ENCODE results near the gene ZNF708.
"Not testable (repeated sequence)": the region's sequence is repeated elsewhere in the genome, so short reads cannot be mapped to it uniquely, and the experiment has no call there.

The ZNF708 gene

DNA sequence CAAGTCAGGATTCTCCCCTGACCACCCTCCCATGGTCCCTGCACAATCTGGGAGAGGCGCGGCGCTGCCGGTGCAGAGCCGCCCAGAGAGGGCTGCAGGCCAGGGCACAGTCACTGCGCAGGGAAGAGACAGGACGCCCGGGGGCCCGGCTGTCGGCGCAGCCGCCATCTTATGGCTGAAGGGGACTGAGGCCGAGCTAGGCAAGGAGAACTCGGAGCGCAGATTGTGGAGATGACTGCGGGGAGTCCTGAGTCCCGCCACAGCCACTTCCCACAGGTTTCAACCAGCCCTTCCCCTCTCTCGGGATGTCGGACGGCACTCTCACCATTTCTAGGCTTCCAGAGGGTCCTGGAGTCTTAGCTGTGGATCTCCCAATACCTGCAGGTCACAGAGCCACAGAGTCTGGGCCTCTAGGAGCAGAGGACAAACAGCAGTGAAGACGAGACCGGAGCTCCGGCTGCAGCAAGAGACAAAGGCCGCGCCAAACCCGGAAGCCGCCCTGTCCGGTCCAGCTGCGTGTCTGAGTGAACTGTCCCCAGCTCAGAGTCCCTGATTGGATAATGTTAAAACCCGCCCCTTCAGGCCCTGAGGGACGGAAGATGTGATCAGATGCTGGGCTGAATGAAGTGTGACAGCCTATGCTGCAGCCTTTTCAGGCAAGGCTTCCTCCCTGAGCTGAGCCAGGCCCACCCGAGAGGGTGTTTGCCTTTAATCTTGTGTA lies at the start of gene ZNF708:
TSS of gene ZNF708 (minus strand) at position 526 of the 721 bp plus-strand sequence. CDS start at position 328, 198 bp downstream.
- DNase-seq (ENCODE audit: low read depth): peak; percentile 90
- peak within 1 kb of the TSS; percentile 97 for H3K4me3 ChIP-seq (ENCODE audit: low read length)
- TF ChIP-seq, protein P1, sequence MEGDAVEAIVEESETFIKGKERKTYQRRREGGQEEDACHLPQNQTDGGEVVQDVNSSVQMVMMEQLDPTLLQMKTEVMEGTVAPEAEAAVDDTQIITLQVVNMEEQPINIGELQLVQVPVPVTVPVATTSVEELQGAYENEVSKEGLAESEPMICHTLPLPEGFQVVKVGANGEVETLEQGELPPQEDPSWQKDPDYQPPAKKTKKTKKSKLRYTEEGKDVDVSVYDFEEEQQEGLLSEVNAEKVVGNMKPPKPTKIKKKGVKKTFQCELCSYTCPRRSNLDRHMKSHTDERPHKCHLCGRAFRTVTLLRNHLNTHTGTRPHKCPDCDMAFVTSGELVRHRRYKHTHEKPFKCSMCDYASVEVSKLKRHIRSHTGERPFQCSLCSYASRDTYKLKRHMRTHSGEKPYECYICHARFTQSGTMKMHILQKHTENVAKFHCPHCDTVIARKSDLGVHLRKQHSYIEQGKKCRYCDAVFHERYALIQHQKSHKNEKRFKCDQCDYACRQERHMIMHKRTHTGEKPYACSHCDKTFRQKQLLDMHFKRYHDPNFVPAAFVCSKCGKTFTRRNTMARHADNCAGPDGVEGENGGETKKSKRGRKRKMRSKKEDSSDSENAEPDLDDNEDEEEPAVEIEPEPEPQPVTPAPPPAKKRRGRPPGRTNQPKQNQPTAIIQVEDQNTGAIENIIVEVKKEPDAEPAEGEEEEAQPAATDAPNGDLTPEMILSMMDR (conservative IDR thresholded peaks at IDR 0.05; ENCODE audit: low read length): no peak; the same call in 1 of the 2 replicates

DNA sequence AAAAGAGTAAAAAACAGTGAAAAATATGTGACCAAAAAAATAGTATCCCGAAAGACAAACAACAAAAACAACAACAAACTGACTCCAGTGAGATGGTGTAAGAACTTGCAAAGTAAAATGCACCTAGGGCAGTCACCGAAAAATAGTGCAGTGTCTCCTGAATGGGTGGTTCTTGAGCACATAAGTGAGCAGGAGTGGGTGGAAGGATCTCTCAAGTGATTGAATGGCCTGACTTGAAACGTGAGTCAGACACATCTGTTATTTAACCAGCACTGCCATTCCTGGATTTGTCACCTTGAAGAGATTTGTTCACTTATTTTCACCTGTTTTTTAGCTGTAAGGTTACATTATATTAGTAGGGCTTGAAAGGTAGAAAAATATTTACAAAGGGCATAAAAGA lies 33.1 kb upstream of the ZNF708 start:
- TF ChIP-seq, protein P1 (conservative IDR thresholded peaks at IDR 0.05; ENCODE audit: low read length): no peak
- DNase-seq (ENCODE audit: low read depth): no peak
- H3K4me3 ChIP-seq (ENCODE audit: low read length): no peak overlapping the region

DNA sequence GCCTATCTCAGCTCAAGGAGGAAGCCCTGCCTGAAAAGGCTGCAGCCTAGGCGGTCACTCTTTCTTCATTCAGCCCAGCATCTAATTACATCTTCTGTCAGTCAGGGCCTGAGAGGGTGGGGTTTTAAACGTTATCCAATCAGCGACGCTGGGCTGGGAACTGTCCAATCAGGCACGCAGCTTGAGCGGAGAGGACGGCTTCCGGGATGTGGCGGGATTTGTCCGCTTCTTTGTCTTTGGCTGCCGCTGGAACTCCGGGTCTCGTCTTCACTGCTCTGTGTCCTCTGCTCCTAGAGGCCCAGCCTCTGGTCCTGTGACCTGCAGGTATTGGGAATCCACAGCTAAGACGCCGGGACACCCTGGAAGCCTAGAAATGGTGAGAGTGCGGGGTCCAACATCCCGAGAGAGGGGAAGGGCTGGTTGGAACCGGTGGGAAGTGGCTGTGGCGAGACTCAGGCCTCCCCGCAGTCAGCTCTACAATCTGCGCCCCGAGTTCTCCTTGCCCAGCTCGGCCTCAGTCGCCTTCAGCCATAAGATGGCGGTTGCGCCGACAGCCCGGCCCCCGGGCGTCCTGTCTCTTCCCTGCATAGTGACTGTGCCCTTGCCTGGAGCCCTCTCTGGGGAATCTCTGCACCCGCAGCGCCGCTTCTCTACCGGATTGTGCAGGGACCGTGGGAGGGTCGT lies 29.7 kb upstream of the ZNF708 start, which contains the start of gene ZNF738:
TSS of gene ZNF738 (plus strand) at position 233 of the 684 bp plus-strand sequence. CDS start at position 374, 141 bp downstream.
- peak; percentile 94 for DNase-seq (ENCODE audit: low read depth)
- TF ChIP-seq, protein P1 (conservative IDR thresholded peaks at IDR 0.05; ENCODE audit: low read length): no peak
- peak within 1 kb of the TSS; percentile 86 for H3K4me3 ChIP-seq (ENCODE audit: low read length)

DNA sequence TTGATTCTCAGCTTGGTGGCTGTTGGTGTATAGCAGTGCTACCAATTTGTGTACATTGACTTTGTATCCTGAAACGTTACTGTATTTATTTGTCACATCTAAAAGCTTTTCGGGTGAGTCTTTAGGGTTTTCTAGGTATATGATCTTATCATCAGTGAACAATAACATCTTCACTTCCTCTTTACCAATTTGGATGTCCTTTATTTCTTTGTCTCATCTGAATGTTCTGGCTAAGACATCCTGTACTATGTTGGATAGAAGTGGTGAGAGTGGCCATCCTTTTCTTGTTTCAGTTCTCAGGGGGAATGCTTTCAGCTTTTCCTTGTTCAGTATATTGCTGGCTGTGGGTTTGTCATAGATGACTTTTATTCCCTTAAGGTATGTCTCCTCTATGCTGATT lies 23.6 kb upstream of the ZNF708 start:
- no peak overlapping the region for H3K4me3 ChIP-seq (ENCODE audit: low read length)
- DNase-seq (ENCODE audit: low read depth): no peak
- TF ChIP-seq, protein P1 (conservative IDR thresholded peaks at IDR 0.05; ENCODE audit: low read length): no peak

DNA sequence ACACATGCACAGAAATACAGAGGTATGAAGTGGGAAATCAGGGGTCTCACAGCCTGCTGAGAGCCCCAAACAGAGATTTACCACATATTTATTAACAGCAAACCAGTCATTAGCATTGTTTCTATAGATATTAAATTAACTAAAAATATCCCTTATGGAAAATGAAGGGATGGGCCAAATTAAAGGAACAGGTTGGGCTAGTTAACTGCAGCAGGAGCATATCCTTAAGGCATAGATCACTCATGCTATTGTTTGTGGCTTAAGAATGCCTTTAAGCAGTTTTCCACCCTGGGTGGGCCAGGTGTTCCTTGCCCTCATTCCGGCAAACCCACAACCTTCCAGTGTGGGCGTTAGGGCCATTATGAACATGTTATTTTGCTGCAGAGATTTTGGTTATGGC lies 15.6 kb upstream of the ZNF708 start:
- not testable (repeated sequence) for DNase-seq (ENCODE audit: low read depth); H3K4me3 ChIP-seq (ENCODE audit: low read length)

DNA sequence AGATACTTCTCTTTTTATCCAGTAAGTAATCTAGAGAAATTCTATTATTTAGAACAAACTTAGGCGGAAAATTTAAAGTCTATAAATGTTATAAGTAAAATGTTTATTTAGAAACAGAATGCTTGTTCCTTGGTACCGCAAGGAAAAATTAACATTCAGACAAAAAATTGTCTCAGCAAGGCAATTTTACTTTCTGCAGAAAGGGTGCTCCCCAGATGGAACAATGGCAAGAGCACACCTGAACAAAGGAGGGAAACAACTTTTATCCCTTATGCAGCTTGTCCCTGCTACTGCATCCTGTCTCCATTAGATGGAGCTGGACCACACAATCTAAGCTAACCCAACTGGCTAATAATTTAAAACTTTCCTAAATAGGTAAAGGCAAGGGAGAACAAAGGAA lies 6.5 kb upstream of the ZNF708 start:
- TF ChIP-seq, protein P1 (conservative IDR thresholded peaks at IDR 0.05; ENCODE audit: low read length): no peak
- H3K4me3 ChIP-seq (ENCODE audit: low read length): no peak overlapping the region
- no peak for DNase-seq (ENCODE audit: low read depth)

DNA sequence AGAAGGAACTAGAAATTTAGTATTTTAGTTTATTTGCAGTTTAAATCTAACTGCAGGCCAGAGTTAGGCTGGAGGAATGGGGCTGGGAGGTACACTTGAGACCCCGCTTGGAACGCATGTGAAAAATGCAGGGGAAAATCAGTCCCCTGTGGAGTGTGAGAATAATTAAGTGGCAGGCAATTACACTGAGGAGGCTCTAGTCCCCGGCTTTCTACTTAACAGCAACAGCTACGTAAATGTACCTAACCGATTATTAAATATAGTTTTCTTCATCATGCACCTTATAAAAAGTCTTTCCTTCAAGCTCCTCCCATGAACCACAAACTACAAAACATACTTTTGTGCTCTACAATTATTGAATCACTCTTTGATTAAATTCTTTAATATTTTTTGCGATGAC lies 804 bp downstream of the ZNF708 start:
- TF ChIP-seq, protein P1 (conservative IDR thresholded peaks at IDR 0.05; ENCODE audit: low read length): no peak
- peak overlapping the region; percentile 97 for H3K4me3 ChIP-seq (ENCODE audit: low read length)
- no peak for DNase-seq (ENCODE audit: low read depth)

Data from AG10803 (cell line).